Coronary artery (tissue), 2 donors: Measurements from ENCODE around the gene SLC23A3.

Experiments
- DNase-seq: peaks from one replicate; pipeline ENCODE4 v3.0.0-alpha.2; 2017; ENCODE audit warnings: low spot score
- H3K27ac ChIP-seq, 2 donors: fragments of 200-600 bp; sonication (generic); one replicate each; pipeline ENCODE4 v1.5.1; 2016 to 2019
- H3K4me3 ChIP-seq: fragments of 200-600 bp; sonication (generic); 2 replicates; pipeline ENCODE4 v1.5.1; 2016; ENCODE audit warnings: mild to moderate bottlenecking, moderate library complexity
- CTCF ChIP-seq: fragments of 200-600 bp; sonication (generic); IDR thresholded peaks from one replicate; pipeline ENCODE4 v1.5.1; 2019; ENCODE audit warnings: antibody characterized with exemption

Gene SLC23A3

GRCh38 chr2:219214786-219215185 is 45.0 kb upstream of the SLC23A3 start:
- TF ChIP-seq CTCF, result no peak
- Histone ChIP-seq H3K4me3 (no peak overlapping the region), H3K27ac (no peak overlapping the region)
- DNase-seq, result no peak

- Histone ChIP-seq H3K4me3 (no peak overlapping the region), H3K27ac (no peak overlapping the region)
- TF ChIP-seq CTCF, result no peak
- peak; percentile 46 for DNase-seq
These were observed 44.3 kb upstream of the SLC23A3 start for GRCh38 chr2:219214141-219214540.

- TF ChIP-seq CTCF, result no peak
- H3K27ac ChIP-seq, result no peak overlapping the region
- DNase-seq, result peak; percentile 47
- H3K4me3 ChIP-seq, result no peak overlapping the region
These were observed 43.8 kb upstream of the SLC23A3 start for GRCh38 chr2:219213486-219214071.

- no peak for TF ChIP-seq CTCF
- no peak for DNase-seq
- Histone ChIP-seq H3K4me3 (no peak overlapping the region), H3K27ac (no peak overlapping the region)
These were observed 43.2 kb upstream of the SLC23A3 start for GRCh38 chr2:219213026-219213415.

- DNase-seq, result no peak
- H3K4me3 ChIP-seq, result no peak overlapping the region
- no peak for TF ChIP-seq CTCF
- no peak overlapping the region for H3K27ac ChIP-seq
These were observed 41.1 kb upstream of the SLC23A3 start for GRCh38 chr2:219210886-219211362.

GRCh38 chr2:219210196-219210885 is 40.5 kb upstream of the SLC23A3 start:
- no peak for DNase-seq
- Histone ChIP-seq H3K27ac (no peak overlapping the region), H3K4me3 (no peak overlapping the region)
- TF ChIP-seq CTCF, result no peak
